Uterus (tissue), 2 donors: ENCODE data around the gene PLEKHH3.
"Not testable (repeated sequence)": the region's sequence is repeated elsewhere in the genome, so short reads cannot be mapped to it uniquely, and the experiment has no call there.

Experiments used
- CTCF ChIP-seq, 4 experiments: fragments of 200-600 bp in 2 of 4; fragments of 450-650 bp in 2 of 4; sonication (generic) in 2 of 4; IDR thresholded peaks; one replicate each; pipeline ENCODE4 v1.5.1; 2016 to 2019; ENCODE audit warnings: antibody characterized with exemption in 4 of 4, mild to moderate bottlenecking in 2 of 4, moderate library complexity in 1 of 4
- POLR2A ChIP-seq, 2 donors: fragments of 450-650 bp; IDR thresholded peaks; one replicate each; pipeline ENCODE4 v1.6.1; 2016; ENCODE audit warnings: antibody characterized with exemption in 2 of 2, mild to moderate bottlenecking in 1 of 2, moderate library complexity in 1 of 2

- not testable (repeated sequence) for TF ChIP-seq CTCF, POLR2A (IDR thresholded peaks at IDR 0.05)
Observed at GRCh38 chr17:42627032-42627764, 49.6 kb downstream of the PLEKHH3 start.
